Posterior cingulate gyrus (tissue), 11 donors: ENCODE measurements around the gene MFSD2B.
"Not testable (repeated sequence)": the region's sequence is repeated elsewhere in the genome, so short reads cannot be mapped to it uniquely, and the experiment has no call there.

ENCODE experiments used
- DNase-seq, 10 donors: peaks; one replicate each; pipeline versions ENCODE4 v3.0.0 to v3.0.0-alpha.2; 2020 to 2021; ENCODE audit warnings: mixed read lengths in 3 of 10
- intact Hi-C: fragments of 100-400 bp; cut with DNase I; formaldehyde crosslinking; loops from one replicate; pipeline ENCODE4 v1.15.1; 2023

MFSD2B gene

DNA sequence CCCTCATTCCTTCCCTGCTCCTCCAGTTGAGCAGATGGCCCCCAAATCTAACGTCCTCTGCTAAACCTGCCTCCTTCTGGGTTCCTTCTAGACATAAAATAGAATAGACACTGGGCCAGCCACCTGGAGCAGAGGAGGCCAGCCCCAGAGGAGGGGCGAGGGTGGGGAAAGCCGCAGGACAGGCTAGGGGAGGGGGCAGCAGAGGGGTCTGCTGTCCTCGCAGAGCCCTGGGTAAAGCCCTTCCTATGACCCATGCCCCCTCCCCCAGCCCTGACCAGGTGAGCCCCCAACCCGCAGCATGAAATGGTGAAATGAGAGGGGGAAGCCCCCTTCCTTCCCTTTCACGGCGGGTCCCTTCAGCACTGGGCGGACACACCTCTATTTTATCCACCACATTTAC lies 7.8 kb downstream of the MFSD2B start:
- no peak for DNase-seq
- intact Hi-C loops: no loop called here

DNA sequence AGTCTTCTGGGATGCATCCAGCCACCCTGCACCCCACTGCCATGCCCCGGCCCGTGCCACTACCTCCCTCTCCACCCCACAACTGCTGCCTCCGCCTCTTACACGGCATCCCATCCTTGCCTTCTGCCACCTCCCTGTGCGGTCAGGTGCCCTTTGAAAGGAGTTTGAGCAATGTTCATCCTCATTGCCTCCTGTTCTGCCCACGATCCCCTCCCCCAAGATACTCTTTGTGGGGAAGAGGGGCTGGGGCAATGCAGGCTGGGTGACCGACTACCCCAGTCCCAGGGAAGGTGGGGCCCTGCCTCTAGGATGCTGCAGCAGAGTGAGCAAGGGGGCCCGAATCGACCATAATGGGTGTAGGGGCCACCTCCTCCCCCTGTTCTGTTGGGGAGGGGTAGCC lies 8.4 kb downstream of the MFSD2B start:
- DNase-seq: peak in 1 of 10 donors; percentile 55
- intact Hi-C loops: no loop called here

GRCh38 chr2:24019729-24020128 lies 9.8 kb downstream of the MFSD2B start:
- intact Hi-C loops: no loop called here
- DNase-seq: no peak

DNA sequence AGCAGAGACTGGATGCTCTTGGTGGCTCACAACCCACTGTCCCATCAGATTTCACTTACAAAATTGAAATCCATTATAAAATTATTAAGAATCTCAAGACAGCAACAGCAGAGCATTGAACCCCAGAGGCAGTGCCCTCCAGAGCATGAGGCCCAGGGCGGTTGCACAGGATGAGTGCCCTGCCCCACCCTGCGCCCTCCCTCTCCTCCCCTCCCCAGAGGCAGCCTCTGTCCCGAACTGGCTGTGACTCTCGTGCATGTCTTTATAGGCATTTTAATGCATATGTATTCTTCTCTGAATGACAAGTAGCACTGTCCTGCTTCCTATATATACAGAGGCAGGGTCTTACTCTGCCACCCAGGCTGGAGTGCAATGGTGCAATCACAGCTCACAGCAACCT lies 10.4 kb downstream of the MFSD2B start:
- intact Hi-C loops: no loop called here
- no peak for DNase-seq

DNA sequence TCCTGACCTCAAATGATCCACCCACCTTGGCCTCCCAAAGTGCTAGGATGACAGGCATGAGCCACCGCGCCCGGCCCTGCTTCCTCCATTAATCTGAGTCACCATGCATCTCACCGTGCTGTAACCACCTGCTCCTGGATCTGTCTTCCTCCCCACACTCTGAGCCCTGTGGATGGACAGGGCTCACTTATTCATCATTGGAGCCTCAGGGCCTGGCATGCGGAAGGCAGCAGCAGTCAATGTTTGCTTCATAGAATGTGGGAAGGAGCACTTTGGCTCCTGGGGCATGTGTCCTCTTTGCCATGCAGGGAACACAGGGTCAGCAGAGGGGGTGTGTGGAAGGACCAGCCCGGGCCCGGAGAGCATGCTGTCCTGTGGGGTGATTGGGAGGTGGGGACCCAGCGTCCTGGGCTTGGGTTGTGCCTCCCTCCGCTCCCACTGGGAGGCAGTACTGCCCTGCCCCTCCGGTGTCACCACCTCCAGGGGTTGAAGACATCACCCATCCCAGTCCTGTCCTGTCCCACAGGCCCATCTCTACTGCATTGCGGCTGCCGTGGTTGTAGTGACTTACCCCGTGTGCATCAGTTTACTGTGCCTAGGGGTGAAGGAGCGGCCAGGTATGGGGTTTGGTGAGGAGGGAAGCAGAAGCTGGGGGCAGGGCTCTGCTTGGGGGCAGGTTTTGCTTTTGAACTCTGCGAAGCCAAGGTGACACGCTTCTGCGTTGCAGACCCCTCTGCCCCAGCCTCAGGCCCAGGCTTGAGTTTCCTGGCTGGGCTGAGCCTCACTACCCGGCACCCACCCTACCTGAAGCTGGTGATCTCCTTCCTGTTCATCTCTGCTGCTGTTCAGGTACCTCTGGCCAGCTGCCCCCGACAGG lies 11.5 kb downstream of the MFSD2B start:
- intact Hi-C loops: no loop called here
- DNase-seq: no peak

DNA sequence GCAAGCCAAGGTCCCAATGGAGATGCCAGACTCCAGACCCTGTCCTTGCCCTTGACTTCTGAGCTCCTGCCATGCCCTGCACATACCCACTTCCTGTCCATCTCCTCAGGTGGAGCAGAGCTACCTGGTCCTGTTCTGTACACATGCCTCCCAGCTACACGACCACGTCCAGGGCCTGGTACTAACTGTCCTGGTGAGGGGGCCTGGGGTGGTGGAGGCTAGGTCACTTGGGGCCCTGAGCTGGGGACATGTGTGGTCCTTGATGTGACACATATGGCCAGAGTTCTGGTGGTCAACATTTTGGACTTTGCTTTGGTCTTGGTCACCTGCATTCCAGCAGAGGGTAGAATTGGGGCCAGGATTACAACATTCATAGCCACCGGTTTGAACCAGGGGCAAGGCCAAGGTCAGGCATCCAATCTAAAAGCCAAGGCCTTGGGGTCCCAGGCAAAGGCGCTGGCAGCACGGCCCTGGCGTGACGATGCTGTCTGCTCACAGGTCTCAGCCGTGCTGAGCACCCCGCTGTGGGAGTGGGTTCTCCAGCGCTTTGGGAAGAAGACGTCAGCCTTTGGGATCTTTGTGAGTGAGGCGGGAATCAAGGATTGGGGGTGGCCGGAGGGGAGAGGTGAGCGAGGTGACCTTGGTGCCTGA lies 12.6 kb downstream of the MFSD2B start:
- intact Hi-C loops: no loop called here
- DNase-seq: no peak

DNA sequence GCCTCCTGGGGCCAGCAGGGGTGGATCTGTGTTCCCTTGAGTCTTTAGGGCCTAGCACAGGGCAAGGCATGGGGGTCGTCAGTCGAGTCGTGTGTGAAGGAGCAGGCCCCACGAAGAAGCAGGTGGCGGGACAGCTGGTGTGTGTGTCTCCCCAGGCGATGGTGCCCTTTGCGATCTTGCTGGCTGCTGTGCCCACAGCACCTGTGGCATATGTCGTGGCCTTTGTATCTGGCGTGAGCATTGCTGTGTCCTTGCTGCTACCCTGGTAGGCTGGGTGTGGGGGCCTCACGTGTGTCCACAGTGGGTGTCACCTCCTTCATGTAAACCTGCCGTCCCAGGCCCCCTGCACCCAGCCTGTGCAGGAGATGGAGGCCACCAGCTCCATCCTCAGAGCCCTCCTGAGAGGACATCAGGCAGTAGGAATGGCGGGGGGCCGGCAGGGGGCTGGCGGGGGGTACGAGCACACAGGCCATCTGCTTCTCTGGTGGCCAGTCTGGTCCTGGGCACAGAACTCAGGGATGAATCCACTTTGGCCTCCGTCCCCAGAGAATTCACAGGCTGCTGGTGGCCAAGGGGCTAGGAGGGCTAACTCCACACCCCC lies 13.2 kb downstream of the MFSD2B start:
- intact Hi-C loops: no loop called here

GRCh38 chr2:24024018-24024417 lies 14.1 kb downstream of the MFSD2B start:
- intact Hi-C loops: no loop called here
- peak in 1 of 10 donors; percentile 85 for DNase-seq

More for the DNA sequence above, 13.2 kb downstream of the MFSD2B start:
- no peak for DNase-seq

GRCh38 chr2:24024996-24025663 lies 15.2 kb downstream of the MFSD2B start:
- intact Hi-C loops: no loop called here
- DNase-seq: peak in 1 of 10 donors; percentile 75

DNA sequence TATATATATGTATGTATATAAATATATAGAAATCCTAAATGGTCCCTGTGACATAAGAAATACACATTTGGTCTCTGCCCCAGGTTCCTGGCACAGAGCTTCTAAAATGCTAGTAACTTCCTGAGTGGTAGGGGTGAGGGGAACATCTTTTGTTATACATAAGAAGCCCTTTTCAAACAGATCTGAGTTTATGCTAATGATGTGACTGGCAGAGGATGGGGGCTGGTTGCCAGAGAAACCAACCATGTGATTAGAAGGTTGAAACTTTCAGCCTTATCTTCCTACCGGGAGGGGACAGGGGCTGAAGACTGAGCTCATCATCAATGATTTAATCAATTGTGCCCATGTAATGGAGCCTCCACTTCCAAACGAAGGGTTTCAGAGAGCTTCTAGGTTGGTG lies 16.3 kb downstream of the MFSD2B start:
- DNase-seq: no peak
- intact Hi-C loops: no loop called here

DNA sequence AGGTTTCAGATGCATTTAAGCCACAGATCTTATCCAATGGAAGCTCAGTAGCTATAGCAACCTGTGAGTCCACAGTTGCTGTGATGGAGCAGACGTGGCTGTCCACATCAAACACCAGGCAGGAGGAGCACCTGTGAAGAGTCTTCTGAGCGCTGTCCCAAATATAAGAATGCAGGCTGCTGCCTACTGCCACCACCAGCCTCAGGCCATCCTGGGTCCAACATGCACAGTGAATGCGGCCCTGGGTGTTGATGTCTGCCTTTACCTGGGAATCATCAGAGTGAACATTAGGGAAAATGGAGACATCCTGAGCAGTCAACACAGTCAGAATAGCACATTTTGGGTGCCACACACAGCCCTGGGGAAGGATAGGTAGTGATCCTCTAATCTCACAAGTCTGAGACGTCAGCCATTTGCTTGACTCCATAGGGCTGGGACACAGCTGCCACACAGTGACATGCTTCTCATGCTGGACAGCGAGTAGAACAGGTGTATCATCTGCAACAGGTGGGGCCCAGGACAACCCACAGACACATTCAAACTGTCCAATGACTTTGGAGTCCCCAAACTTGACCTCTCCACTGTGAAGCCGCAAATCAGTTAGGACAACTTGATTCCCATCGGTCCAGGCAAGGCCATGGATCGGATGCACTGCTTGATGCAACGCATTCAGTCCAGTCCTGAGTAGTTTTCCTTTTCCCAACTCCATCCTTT lies 29.1 kb downstream of the MFSD2B start:
- intact Hi-C loops: no loop called here

DNA sequence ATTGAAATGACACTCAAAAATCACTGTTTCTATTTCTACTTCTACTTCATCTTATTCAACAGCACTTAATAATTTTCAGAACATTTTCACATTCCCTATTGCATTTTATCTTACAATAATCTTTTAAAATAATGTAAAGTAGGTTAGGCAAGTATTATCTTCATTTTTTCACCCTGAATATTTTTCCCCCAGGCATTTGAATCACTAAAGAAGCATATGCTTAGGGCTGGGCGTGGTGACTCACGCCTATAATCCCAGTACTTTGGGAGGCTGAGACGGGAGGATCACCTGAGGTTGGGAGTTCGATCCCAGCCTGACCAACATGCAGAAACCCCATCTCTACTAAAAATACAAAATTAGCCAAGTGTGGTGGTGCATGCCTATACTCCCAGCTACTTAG lies 30.6 kb downstream of the MFSD2B start:
- no peak for DNase-seq
- intact Hi-C loops: no loop called here

More for the DNA sequence above, 29.1 kb downstream of the MFSD2B start:
- DNase-seq: no peak

GRCh38 chr2:24043133-24043532 lies 33.2 kb downstream of the MFSD2B start:
- DNase-seq, intact Hi-C loops: not testable (repeated sequence)

GRCh38 chr2:24045511-24046508 lies 35.9 kb downstream of the MFSD2B start:
- intact Hi-C loops: no loop called here
- DNase-seq: no peak

DNA sequence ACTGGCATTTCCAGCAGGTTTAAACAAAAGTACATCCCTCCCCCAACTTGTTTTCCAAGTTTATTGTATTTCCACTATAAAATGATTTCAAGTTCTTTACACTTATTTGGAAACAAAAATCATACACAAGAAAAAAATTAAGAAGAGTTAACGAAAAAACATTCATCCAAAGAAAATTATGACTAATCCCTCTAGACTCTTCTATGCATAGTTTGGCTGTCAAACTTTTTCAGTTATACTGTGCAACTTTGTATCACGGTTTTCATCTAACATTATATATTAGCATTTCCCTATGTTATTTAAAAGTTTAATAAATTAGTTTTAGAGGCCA lies 36.7 kb downstream of the MFSD2B start:
- intact Hi-C loops: no loop called here
- no peak for DNase-seq

GRCh38 chr2:24046930-24047702 lies 37.2 kb downstream of the MFSD2B start, which contains the start of gene WDCP:
WDCP (minus strand) TSS chr2:24047391; CDS start chr2:24039494, 7,897 bp downstream.
- peak; percentile 94 to 99 (median 98) for DNase-seq
- intact Hi-C loops: loop anchor here (1.0 kb wide), 1 partner anchor 106 kb away; no protein-coding TSS in a partner anchor

DNA sequence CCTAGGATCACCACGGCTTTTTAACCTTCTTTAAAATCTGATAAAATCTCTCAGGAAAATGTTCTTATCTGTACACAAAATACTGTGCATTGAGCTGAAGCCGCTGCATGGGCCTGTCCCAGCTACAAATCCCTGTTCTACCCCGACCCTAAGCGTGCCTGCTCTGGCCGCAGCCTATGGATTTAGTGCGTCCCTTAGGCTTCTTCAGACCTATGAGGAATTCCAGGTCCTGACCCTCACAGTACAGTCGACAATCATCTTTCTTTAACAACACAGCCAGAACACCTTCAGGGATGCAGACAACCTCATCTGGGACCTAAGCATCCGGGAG lies 37.8 kb downstream of the MFSD2B start:
- intact Hi-C loops: loop anchor here (1.0 to 2.0 kb wide), 2 partner anchors 106 to 121 kb away; partner anchors contain the start of gene ATAD2B
- no peak for DNase-seq

DNA sequence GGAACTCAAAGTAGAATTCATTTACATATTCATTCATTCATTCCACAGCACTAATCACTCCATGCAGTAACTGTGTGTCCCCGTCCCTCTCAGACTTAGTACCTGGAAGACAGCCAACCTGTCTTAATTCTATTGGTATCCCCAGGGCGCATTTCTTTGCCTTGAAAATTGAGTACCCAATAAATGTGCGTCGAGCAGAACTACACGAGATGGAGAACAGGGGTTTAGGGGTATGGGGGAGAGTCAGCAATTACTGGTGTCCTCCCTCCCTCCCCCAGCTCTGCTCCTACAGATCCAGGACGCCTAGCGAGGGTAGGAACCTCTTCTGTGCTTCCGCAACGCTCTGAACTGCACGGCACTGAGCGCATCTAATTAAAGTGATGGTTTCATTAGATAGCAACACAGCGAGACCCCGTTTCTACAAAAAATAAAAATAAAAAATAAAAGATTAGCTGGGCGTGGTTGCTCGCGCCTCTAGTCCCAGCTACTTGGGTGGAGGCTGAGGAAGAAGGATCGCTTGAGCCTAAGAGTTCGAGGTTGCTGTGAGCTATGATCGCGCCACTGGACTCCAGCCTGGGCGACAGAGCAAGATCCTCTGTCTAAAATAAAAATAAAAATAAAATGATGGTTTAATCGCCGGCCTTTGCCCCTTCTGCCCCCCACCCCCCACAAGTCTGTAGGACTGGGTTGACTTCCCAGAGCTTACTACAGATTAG lies 39.0 kb downstream of the MFSD2B start:
- intact Hi-C loops: loop anchor here (2.0 kb wide), 1 partner anchor 122 kb away; the partner anchor contains the start of gene ATAD2B

More for the DNA sequence above, 39.0 kb downstream of the MFSD2B start:
- no peak for DNase-seq
